Activated naive CD4-positive, alpha-beta T cell (primary cell): Measurements from ENCODE around the gene COL5A1.
"Not testable (repeated sequence)": the region's sequence is repeated elsewhere in the genome, so short reads cannot be mapped to it uniquely, and the experiment has no call there.

Experiments used
- DNase-seq, 4 experiments: peaks; one replicate each; lab custom pipeline; 2025; lab: John Stamatoyannopoulos, UW

The COL5A1 gene

GRCh38 chr9:134692573-134692860, 50.9 kb downstream of the COL5A1 start:
- no peak for DNase-seq

DNA sequence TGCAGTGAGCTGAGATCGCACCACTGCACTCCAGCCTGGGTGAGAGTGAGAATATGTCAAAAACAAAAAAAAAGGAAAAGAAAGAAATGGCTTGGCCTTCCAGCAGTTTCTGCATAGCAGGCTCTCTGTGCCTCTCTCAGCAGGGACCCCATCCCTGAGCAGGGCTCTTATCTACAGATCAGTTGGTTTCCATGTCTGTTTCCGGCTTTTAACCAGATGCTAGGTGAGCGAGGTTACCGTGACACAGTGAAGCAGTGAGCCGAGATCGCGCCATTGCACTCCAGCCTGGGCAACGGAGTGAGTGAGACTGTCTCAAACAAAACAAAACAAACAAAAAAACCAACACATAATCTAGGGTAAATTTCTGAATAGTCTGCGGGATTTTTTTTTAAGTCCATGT, 51.4 kb downstream of the COL5A1 start:
- DNase-seq: no peak

DNA sequence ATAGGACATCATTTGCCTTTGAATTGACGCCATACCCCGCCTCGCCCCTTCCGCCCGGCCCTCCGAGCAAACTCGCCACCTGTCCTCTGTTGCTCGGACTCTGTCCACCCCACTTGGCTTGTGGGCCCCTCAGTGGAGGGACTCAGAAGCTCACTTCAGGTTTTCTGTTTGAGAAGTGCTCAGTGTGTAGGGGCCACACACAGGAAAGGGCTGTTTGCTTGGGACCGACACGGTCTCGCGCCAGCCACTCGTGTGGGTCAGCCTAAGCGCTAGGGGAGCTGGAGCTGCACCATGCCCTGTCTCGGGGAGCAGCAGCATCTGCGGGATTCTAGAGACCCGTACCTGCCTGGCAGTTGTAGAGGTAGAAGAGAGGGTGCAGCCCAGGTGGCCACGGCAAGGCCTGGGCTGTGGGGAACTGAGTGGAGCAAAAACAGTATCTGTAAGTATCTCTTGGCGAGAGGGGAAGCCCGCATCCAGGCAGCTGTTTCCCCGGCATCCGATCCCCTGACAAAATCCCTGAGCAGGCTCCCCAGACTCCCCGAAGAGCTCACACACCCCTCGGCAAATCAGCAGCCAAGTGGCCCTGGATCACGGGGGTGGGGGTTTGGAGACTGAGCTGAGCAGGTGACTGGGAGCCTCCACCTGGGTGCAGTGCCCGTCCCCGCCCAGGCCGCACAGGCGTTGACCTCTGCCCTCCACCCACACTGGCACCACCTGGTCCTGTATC, 52.2 kb downstream of the COL5A1 start:
- DNase-seq: no peak

DNA sequence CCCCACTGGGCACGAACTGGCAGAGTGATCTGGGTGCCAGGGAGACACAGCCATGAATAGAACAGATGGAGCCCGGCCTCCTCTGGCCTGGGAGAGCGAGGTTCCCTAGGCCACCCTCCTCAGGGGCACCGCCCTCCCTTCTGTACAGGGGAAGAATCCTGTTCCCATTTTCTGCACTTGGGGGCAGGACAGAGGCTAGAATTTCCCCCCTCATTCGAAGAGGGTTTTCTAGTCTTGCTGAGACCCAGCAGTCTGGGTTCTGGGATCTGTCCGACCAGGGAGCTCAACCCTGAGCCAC, 52.7 kb downstream of the COL5A1 start:
- no peak for DNase-seq

DNA sequence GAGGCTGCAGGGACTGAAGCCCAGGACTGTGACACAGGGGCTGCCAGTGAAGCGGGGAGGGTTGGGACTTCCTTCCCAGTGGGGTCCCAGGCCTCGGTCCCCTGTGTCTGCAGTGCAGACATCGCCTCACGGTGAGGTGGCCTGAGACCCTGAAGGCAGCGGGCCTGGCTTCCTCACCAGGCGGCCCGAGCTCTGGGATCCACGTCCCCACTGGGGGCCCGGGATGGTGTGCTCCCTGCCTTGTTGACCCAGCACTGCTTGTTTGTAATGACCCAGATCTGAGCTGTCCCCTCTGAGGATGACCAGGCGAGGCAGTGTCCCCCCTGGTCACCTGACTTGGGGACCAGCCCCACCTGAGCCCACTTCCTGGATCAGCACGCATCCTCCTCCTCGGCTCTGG, 53.1 kb downstream of the COL5A1 start:
- no peak for DNase-seq

GRCh38 chr9:134695144-134695543, 53.5 kb downstream of the COL5A1 start:
- no peak for DNase-seq

DNA sequence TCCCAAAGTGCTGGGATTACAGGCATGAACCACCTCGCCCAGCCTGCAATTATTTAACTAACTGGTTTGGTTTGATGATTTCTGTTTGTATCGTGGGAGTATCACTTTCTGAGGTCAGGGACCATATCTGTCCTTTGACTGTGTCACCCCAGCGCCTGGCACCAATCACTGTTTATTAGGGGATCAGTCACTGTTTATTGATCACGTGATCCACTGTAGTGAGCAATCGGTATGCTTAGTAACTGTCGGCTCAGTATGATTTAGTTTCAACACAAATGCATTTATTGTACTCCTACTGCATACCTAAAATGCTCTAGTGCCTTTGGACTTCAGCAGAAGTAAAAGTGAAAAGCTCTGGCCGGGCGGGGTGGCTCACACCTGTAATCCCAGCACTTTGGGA, 54.8 kb downstream of the COL5A1 start:
- no peak for DNase-seq

- no peak for DNase-seq
Measured at GRCh38 chr9:134698111-134698510, 56.5 kb downstream of the COL5A1 start.

DNA sequence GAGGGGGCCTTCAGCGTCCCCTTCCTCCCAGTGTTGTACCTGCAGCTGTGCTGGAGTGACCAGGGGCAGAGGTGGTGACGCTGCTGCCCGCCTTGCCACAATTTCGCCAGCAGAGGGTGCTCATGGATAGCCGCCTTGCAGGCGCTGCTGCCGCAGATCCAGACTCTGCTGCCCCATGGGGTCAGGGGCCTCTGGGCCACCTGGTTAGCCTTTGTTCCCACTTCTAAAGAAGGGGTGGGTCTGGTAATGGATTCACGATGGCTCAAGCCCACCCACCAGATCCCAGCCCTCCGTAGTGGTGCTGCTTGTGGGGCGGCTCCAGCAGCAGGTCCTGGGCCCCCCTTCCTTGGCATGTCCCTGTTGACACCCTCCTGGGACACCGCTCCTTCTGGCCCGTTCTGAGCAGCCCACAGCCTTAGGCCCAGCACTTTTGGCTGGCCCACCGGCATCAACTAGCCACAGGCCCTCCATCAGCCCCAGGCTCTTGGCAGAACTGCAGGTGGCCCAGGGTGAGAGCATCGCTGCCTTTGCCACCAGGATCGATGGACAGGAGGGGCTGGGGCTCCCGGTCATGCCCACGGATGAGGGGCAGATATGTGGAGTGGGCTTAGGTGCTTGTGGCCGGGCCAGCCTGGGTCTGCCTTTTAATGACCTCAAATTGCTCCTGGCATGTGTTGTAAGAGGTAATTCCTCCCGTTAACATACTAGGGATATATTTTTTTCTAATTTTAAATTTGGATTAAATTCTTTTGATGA, 57.2 kb downstream of the COL5A1 start:
- DNase-seq: peak in 2 of 4 experiments; percentile 8 to 12

DNA sequence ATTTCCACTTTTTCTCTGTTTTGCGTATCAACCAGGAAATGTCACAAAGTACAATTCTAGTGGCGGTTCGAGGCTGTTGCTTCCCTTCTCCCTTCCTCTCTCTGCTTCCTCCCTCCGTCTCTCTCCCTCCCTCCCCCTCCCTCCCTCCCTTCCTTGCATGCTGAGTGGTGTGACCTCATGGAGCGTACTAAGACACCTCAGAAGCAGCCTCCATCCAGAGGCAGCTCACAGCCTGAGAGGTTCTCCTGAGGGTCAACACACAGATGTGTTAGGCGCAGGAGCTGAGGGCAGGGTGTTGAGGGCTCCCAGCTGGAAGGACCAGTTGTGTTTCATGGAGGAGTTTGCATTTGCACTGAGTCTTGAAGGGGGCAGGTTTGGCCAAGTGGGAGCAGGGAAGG, 57.7 kb downstream of the COL5A1 start:
- DNase-seq: no peak

DNA sequence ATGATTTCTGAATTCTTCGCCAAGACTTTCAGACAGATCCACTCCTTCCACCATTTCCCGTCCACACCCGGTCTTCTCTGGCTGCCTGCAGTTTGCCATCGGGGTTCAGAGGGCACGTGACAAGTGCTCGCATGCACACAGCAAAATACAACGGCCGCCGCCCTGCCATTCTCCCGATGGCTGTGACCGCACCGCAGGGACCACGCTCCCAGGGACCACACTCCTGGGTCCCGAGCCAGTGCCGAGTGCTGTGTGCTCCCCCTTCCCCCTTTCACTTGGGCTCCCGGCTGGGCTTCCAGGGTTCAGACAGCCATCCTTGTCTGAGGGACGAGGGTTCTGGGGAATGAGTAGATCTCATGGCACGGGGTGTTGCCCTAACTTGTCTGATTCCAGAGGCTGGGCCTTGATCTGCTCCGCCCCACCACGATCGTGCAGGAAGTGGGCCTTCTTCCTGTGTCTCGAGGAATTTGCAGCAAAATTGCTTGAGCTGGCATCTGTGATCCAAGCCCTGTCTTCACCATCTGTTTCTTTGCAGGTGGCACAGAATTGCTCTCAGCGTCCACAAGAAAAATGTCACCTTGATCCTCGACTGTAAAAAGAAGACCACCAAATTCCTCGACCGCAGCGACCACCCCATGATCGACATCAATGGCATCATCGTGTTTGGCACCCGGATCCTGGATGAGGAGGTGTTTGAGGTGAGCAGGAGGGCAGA, 59.2 kb downstream of the COL5A1 start:
- DNase-seq: no peak

DNA sequence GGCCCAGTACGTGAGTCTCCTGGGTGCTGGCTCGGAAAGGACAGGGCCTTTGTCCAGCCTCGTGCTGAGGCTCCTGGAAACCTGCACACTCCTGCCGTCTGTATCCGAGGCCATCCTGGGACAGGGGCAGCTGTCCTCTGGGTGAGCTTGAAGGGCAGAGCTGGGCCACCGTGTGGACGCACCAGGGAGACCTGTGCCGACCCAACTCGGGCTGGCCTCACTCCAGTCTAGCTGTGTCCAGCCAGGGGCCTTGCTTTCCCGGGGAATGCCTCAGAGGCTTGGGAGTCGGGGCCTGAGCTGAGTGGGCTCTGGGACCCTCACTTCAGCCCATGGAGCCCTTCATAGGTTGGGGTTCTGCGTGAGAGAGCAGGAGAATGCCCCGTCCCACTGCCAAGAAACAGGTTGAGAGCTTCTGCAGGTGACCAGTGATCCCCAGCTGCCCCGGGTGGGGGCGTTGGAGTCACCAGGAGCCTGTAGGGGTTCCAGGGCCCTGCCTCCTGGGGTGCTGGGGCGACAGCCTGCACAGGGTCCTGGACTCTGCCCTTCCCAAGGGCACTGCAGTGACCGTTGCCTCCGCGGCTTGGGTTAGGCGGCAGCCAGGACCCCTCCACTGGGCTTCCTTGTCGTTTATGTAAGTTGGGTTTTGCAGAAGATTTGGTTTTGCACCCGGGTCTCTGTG, 60.1 kb downstream of the COL5A1 start:
- DNase-seq: no peak

GRCh38 chr9:134702291-134702690, 60.7 kb downstream of the COL5A1 start:
- DNase-seq: no peak

DNA sequence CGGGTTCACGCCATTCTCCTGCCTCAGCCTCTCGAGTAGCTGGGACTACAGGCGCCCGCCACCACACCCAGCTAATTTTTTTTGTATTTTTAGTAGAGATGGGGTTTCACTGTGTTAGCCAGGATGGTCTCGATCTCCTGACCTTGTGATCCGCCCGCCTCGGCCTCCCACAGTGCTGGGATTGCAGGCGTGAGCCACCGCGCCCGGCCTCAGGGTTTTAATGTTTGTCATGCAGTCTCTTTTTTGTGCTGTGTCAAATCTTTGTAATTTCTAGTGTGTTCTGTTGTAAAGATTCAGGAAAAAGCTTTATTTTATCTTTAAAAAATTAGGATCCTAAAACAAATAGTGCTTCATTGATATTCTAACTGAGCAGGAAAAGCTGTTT, 62.1 kb downstream of the COL5A1 start:
- DNase-seq: not testable (repeated sequence)

DNA sequence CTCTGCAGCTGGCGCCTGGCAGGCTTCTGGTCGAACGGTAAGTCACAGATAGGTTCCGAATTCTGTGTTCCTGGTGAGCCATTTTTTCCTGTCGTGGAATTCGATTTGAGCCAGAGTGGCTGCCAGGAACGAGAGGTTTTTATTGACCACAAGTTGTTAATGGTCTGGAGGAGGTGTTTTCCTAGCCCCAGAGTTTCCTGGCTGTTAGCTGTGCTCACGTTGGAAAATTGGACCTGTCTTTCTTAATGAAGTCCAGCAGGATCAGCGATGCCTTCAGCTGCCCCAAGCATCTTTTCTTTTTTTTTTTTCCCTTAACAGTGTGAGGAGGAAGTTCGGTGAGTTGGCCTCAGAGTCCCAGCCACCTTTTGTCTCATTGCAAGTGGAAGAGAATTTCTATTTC, 62.9 kb downstream of the COL5A1 start:
- DNase-seq: no peak

DNA sequence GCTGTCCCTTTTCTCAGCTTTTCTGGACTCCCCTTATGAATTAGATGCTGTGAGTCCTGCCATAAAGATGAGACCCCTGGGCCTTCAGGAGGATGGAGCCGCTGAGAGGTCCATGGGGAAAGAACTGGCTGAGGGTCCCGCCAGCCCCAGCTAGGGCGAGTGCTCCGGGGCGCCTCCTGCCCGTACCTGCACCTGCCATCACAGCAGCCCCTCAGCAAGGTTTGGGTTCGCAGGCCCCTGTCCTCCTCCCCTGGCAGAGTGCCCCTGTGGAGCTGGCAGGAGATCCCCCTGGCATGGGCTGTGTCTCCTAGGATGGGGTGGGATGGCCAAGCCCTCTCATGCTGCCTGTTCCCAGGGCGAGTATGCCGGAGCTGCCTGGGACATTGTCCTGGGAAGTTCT, 64.2 kb downstream of the COL5A1 start:
- DNase-seq: no peak

DNA sequence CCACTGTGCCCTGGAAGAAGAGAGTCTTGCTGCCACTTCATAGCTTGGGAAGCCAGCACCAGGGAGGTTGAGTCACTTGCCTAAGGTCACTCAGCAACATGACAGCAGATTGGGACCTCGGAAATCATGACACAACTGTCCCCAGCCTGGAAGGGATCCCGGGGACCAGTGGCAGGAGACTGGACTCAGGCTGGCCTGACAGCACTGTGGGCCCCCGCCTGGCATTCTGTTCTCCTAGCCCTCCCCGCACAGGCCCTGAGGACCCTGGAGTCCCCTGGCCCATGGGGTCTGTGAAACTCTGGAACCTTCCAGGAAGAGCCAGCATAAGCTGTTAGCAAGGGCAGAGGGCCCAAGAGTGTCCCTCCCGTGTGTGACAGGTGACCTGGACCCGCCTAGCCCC, 64.9 kb downstream of the COL5A1 start:
- DNase-seq: no peak

DNA sequence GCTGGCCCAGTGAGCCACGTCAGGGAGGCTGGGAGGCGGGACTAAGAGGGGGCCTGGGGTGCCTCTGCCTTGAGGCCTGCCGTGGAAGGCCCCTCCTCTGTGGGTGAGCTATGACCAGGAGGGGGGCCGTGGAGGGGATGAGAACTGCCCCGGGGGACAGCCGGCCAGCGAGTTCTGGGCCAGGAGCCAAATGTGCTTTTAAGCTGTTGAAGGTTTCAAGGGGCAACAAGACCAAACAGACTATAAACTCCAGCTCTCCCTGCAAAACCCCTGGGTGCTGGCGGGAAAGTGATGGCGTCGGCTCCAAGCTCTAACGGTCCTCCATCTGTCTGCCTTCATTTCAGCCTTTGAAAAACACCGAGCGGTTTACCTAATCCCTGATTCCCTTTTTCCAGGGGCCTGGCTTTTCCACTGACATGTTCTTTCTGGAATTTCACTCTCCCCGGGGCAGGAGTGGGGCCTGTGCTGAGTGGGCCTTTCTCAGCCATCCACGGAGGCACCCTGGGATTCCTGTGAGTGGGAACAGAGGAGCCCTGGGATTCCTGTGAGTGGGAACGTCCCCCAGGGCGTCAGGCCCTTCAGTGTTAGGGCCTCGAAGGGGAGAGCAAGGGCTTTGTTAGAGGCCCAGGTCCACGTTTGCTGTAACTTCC, 65.6 kb downstream of the COL5A1 start:
- no peak for DNase-seq

DNA sequence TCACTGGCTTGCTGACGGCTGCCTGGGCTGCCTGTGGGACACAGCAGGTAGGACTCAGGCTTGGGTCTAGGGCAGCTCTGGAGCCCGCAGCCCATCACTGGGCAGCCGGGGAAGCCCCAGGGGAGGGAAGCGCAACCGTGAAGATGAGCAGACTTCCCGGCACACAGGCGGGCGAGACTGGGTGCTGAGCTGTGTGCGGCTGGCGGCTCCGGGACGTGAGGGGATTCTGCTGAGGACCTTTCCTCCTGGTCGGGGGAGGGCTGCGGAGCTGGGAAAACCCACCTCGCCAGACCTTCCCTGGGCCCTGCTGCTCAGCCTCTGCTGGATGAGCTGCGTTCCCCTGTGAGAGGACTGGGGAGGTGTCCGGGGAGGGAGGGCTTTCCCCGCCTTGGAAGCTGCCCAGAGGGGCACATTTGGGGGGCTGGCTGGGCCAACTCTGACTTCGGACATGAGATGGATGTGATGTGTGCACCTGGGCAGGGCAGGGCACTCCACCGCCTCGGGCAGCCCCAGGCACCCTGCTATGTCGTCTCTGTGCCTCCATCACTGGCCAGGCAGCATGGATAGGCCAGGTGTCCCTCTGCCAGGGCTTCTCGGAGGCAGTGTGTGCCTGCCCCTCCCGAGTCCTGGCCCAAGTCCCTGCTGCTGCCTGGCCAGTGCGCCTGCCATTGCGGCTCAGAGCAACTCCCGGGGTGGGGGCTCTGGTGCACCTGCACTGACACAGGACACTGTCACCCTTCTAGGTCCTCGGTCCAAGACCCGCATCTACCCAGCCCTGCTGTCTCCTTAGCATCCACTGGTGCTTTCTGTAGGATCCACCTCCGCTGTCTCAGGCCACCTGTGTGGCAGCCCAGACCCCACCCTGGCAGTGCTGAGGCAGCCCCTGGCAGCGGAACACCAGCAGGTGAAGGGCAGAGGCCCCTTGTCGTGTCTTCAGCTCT, 66.4 kb downstream of the COL5A1 start:
- no peak for DNase-seq

DNA sequence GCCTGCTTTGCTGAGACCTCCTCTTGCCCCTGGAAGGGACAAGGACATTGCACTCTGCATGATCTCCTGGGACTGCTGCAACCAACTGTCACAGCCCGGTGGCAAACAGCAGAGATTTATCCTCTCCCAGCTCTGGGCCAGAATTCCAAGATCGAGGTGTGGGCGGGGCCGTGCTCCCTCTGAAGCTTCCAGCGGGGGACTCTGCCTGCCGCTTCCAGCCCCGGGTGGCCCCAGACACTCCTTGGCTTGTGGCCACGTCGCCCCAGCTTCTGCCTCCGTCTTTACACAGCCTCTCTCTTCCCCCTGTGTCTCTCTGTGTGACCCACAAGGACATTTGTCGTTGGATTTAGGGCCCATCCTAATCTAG, 67.1 kb downstream of the COL5A1 start:
- DNase-seq: no peak

GRCh38 chr9:134709512-134710270, 68.1 kb downstream of the COL5A1 start:
- no peak for DNase-seq
